Right atrium auricular region (tissue), 2 donors: Measurements from ENCODE around the gene TCF15. TPM values are rescaled to one million over a fixed set of nuclear protein-coding genes. Genes with fewer than 3 reads are reported as not detected.
"Not testable (repeated sequence)": the region's sequence is repeated elsewhere in the genome, so short reads cannot be mapped to it uniquely, and the experiment has no call there.

Source experiments
- DNase-seq: peaks from one replicate; pipeline ENCODE4 v3.0.0-alpha.2; 2019; ENCODE audit warnings: low spot score
- H3K27ac ChIP-seq, 2 donors: fragments of 200-600 bp; sonication (generic); 1 replicate in 1 of 2; 2 replicates in 1 of 2; pipeline ENCODE4 v1.5.1; 2016 to 2019
- H3K27me3 ChIP-seq, 2 donors: fragments of 200-600 bp; sonication (generic); one replicate each; pipeline versions ENCODE4 v1.5.1 to v1.6.0; 2017 to 2019
- H3K36me3 ChIP-seq: fragments of 200-600 bp; sonication (generic); one replicate; pipeline ENCODE4 v1.5.1; 2016
- H3K4me1 ChIP-seq, 2 donors: fragments of 200-600 bp; sonication (generic); one replicate each; pipeline versions ENCODE4 v1.5.1 to v1.6.0; 2017 to 2019
- H3K4me3 ChIP-seq, 2 donors: fragments of 200-600 bp; sonication (generic); 1 replicate in 1 of 2; 2 replicates in 1 of 2; pipeline ENCODE4 v1.5.1; 2017 to 2019; ENCODE audit warnings: mild to moderate bottlenecking in 1 of 2, moderate library complexity in 1 of 2
- H3K9me3 ChIP-seq, 2 donors: fragments of 200-600 bp; sonication (generic); one replicate each; pipeline ENCODE4 v1.5.1; 2019
- total RNA-seq, 2 donors: library from RNA; depleted of rRNA; stranded (reverse); fragments of >200 nt; gene quantifications; one replicate each; pipeline ENCODE4 v1.1.0, GENCODE V29; 2016
- TF ChIP-seq, protein P1 (sequence below), 2 donors: fragments of 200-600 bp; sonication (generic); IDR thresholded peaks; one replicate each; pipeline ENCODE4 v1.5.1; 2019; ENCODE audit warnings: antibody characterized with exemption in 2 of 2

TCF15 gene
- total RNA-seq, 2 donors from 2014 or later: 4.9 to 8.0 TPM

DNA sequence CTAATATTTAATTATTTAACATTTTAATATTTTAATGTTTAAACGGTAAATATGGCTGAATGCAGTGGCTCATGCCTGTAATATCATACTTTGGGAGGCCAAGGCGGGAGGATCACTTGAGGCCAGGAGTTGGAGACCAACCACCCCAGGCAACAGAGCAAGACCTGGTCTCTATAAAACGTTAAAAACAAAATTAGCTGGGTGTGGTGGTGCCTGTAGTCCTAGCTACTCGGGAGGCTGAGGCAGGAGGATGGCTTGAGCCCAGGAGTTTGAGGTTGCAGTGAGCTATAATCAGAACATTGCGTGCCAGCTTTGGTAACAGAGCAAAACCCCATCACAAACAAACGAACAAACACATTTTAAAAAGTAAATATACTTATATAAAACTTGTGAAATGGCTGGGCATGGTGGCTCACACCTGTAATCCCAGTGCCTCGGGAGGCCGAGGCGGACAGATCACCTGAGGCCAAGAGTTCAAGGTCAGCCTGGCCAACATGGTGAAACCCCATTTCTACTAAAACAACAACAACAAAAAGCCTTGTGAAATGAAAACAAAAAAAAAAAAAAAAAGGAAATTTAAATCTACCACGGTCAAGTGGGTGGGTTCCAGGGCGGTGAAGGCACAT is 34.7 kb upstream of the TCF15 start:
- no peak for DNase-seq
- no peak overlapping the region for H3K4me3 ChIP-seq
- peaks cover 0 to 31% of the 10 kb centered on the region in 2 donors for H3K4me1 ChIP-seq
- peak overlapping the region; percentile 47 to 52 for H3K27ac ChIP-seq
- H3K27me3 ChIP-seq: no peaks in the 10 kb centered on the region
- peaks cover 0 to 4% of the 10 kb centered on the region in 2 donors for H3K9me3 ChIP-seq
- peaks cover 32% of the 10 kb centered on the region for H3K36me3 ChIP-seq
- TF ChIP-seq, protein P1, sequence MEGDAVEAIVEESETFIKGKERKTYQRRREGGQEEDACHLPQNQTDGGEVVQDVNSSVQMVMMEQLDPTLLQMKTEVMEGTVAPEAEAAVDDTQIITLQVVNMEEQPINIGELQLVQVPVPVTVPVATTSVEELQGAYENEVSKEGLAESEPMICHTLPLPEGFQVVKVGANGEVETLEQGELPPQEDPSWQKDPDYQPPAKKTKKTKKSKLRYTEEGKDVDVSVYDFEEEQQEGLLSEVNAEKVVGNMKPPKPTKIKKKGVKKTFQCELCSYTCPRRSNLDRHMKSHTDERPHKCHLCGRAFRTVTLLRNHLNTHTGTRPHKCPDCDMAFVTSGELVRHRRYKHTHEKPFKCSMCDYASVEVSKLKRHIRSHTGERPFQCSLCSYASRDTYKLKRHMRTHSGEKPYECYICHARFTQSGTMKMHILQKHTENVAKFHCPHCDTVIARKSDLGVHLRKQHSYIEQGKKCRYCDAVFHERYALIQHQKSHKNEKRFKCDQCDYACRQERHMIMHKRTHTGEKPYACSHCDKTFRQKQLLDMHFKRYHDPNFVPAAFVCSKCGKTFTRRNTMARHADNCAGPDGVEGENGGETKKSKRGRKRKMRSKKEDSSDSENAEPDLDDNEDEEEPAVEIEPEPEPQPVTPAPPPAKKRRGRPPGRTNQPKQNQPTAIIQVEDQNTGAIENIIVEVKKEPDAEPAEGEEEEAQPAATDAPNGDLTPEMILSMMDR (IDR thresholded peaks at IDR 0.05): no peak

DNA sequence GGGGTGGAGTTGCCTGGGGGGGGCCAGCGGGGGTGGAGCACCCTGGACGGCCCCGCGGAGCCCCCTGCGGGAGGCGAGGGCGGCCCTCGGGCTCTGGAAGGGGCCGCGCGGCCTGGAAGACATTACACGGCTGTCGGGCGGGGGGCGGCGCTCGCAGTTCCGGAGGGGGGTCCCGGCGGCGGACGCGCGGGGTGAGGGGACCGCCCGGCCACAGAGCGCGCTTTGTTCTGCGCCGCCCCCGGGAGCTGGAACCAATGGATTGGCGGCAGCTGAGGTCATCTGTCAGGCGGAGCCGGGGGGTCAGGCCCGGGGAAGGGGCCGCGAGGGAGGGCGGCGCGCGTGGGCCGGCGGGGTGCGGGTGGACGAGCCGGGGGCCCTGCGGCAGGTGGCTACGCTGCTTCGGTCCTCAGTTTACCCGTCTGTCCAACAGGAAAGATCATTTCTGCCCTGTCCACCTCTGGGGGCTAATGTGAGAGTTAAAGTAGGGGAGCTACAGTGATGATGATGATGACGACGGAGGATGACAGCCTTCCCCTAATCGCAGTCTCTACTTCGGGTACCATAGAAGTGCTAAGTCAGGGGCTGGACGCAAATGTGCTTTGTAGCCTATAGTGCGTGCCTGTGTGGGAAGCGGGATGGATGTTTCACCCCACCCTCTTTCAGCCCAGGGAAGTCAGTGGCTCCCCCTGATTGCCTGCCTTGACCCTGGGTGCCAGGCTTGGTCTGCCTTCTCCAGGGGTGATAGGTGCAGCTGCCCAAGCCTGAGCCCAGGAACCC is 32.5 kb upstream of the TCF15 start:
- Histone ChIP-seq H3K4me3 (peak overlapping the region; percentile 50 to 62), H3K4me1 (peaks cover 0 to 31% of the 10 kb centered on the region in 2 donors), H3K27ac (peak overlapping the region; percentile 75 to 84), H3K9me3 (no peaks in the 10 kb centered on the region), H3K27me3 (no peaks in the 10 kb centered on the region), H3K36me3 (peaks cover 9% of the 10 kb centered on the region)
- no peak for DNase-seq
- TF ChIP-seq, protein P1 (IDR thresholded peaks at IDR 0.05): no peak

DNA sequence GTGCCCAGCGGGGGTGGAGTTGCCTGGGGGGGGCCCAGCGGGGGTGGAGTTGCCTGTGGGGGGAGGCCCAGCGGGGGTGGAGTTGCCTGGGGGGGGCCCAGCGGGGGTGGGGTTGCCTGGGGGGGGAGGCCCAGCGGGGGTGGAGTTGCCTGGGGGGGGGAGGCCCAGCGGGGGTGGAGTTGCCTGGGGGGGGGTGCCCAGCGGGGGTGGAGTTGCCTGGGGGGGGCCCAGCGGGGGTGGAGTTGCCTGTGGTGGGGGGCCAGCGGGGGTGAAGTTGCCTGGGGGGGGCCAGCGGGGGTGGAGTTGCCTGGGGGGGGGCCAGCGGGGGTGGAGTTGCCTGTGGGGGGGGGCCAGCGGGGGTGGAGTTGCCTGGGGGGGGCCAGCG is 31.9 kb upstream of the TCF15 start:
- H3K27me3 ChIP-seq, H3K36me3 ChIP-seq, H3K9me3 ChIP-seq, DNase-seq: not testable (repeated sequence)
- peaks cover 0 to 27% of the 10 kb centered on the region in 2 donors for H3K4me1 ChIP-seq
- H3K27ac ChIP-seq: peak overlapping the region; percentile 75 to 84
- H3K4me3 ChIP-seq: peak overlapping the region; percentile 50 to 62

DNA sequence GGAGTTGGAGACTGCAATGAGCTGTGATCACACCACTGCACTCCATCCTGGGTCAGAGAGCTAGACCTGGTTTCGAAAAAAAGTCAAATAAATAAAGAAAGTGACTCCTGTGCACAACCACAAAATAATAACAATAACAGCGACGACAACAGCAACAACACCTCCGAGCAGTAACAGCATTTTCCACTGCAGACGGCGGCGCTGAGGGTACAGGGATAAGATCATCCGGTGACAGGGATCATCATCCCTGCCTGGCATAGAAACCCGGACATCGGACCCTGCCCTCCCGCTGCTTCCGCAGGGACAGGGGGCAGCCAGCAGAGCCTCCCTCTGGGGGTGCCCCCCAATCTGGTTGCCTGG is 31.4 kb upstream of the TCF15 start:
- TF ChIP-seq, protein P1 (IDR thresholded peaks at IDR 0.05): no peak
- no peaks in the 10 kb centered on the region for H3K27me3 ChIP-seq
- H3K4me3 ChIP-seq: no peak overlapping the region
- peaks cover 0 to 22% of the 10 kb centered on the region in 2 donors for H3K4me1 ChIP-seq
- H3K9me3 ChIP-seq: no peaks in the 10 kb centered on the region
- H3K36me3 ChIP-seq: no peaks in the 10 kb centered on the region
- H3K27ac ChIP-seq: peak overlapping the region in 1 of 2 donors; percentile 21
- no peak for DNase-seq

DNA sequence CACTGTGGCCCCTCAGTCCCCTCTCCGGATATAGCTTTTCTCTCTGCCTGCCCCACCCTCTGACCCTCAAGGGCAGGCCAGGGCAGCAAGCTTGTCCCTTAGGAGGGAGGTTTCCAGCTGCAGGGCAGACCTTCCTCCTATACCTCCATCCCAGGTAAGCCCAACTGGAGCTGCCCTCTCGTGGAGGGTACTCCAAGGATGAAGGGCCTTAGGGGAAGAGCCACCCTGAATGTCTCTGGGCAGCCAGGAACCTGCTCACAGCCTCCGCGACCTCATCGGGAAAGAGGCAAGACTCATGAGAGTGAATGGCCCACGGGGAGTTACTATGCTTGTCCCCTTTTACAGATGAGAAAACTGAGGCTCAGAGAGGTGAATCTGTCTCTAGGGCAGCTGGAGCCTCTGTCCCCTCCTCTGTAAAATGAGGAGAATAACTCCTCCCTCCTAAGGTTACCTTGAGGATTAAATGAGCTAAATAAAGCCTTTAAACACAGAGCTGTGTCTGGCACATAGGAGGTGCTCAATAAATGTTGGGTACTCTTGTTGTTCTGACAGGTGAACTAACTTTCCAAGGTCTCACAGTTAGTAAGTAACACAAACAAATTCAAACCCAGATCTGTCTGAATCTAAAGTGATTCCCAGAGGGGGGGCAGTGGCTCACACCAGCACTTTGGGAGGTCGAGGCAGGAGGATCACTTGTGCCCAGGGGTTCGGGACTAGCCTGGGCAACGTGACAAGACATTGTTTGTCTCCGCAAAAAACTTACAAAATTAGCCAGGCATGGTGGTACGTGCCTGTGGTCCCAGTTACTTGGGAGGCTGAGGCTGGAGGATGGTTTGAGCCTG is 30.8 kb upstream of the TCF15 start:
- Histone ChIP-seq H3K9me3 (no peaks in the 10 kb centered on the region), H3K4me1 (peaks cover 0 to 16% of the 10 kb centered on the region in 2 donors), H3K27me3 (no peaks in the 10 kb centered on the region), H3K36me3 (no peaks in the 10 kb centered on the region), H3K27ac (peak overlapping the region in 1 of 2 donors; percentile 21), H3K4me3 (no peak overlapping the region)
- TF ChIP-seq, protein P1 (IDR thresholded peaks at IDR 0.05): no peak
- DNase-seq: no peak

DNA sequence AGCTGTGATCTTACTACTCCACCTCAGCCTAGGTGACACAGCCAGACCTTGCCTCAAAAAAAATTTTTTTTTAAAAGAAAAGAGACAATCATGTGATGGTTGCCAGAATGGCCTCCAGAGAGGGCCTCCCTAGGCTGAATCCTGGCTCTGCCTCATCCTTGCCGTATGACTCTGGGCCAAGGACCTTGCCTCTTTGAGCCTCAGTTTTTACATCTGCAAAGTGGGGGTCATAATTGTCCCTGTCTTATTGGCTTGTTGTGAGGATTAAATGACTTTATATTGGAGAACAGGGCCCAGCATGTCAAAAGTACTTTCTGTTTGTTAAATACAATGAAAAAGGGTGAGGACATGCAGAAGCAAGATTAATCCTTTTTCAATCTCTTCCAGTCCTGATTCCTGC is 28.5 kb upstream of the TCF15 start:
- no peak for DNase-seq
- Histone ChIP-seq H3K9me3 (no peaks in the 10 kb centered on the region), H3K4me3 (no peak overlapping the region), H3K36me3 (no peaks in the 10 kb centered on the region), H3K4me1 (peaks cover 0 to 8% of the 10 kb centered on the region in 2 donors), H3K27me3 (no peaks in the 10 kb centered on the region), H3K27ac (no peak overlapping the region)
- TF ChIP-seq, protein P1 (IDR thresholded peaks at IDR 0.05): no peak
